ENCODE results near the gene NFE2L2.
"Not testable (repeated sequence)": the region's sequence is repeated elsewhere in the genome, so short reads cannot be mapped to it uniquely, and the experiment has no call there.

NFE2L2 gene

GRCh38 chr2:177188482-177189469, 75.8 kb downstream of the NFE2L2 start:
- Mint-ChIP-seq H3K27me3 (no peaks in the 10 kb centered on the region), H3K27ac (no peak overlapping the region), H3K4me3 (no peak overlapping the region), H3K4me1 (ENCODE audit: low read depth) (peaks cover 3% of the 10 kb centered on the region), H3K9me3 (no peaks in the 10 kb centered on the region), H3K36me3 (ENCODE audit: low read depth) (no peaks in the 10 kb centered on the region)
- DNase-seq, result no peak

- H3K27me3 Mint-ChIP-seq, result no peaks in the 10 kb centered on the region
- H3K4me1 Mint-ChIP-seq (ENCODE audit: low read depth), result no peaks in the 10 kb centered on the region
- no peaks in the 10 kb centered on the region for H3K9me3 Mint-ChIP-seq
- no peak for DNase-seq
- H3K36me3 Mint-ChIP-seq (ENCODE audit: low read depth), result no peaks in the 10 kb centered on the region
- no peak overlapping the region for H3K27ac Mint-ChIP-seq
- no peak overlapping the region for H3K4me3 Mint-ChIP-seq
These were observed 76.8 kb downstream of the NFE2L2 start for GRCh38 chr2:177187631-177188312.

GRCh38 chr2:177186038-177186437, 78.5 kb downstream of the NFE2L2 start:
- not testable (repeated sequence) for H3K27me3 Mint-ChIP-seq; DNase-seq; H3K27ac Mint-ChIP-seq; H3K9me3 Mint-ChIP-seq; H3K36me3 Mint-ChIP-seq (ENCODE audit: low read depth); H3K4me3 Mint-ChIP-seq; H3K4me1 Mint-ChIP-seq (ENCODE audit: low read depth)

GRCh38 chr2:177184606-177185005, 79.9 kb downstream of the NFE2L2 start:
- no peak for DNase-seq
- no peaks in the 10 kb centered on the region for H3K27me3 Mint-ChIP-seq
- no peaks in the 10 kb centered on the region for H3K9me3 Mint-ChIP-seq
- no peaks in the 10 kb centered on the region for H3K36me3 Mint-ChIP-seq (ENCODE audit: low read depth)
- H3K4me1 Mint-ChIP-seq (ENCODE audit: low read depth), result no peaks in the 10 kb centered on the region
- no peak overlapping the region for H3K4me3 Mint-ChIP-seq
- H3K27ac Mint-ChIP-seq, result no peak overlapping the region

- H3K4me3 Mint-ChIP-seq, result no peak overlapping the region
- H3K27me3 Mint-ChIP-seq, result no peaks in the 10 kb centered on the region
- H3K27ac Mint-ChIP-seq, result no peak overlapping the region
- H3K4me1 Mint-ChIP-seq (ENCODE audit: low read depth), result no peaks in the 10 kb centered on the region
- DNase-seq, result no peak
- no peaks in the 10 kb centered on the region for H3K36me3 Mint-ChIP-seq (ENCODE audit: low read depth)
- H3K9me3 Mint-ChIP-seq, result no peaks in the 10 kb centered on the region
These were observed 80.7 kb downstream of the NFE2L2 start for GRCh38 chr2:177183860-177184259.
